ENCODE results near the gene KANK4.

GRCh38 chr1:62208970-62209369, 110.3 kb downstream of the KANK4 start:
- TF ChIP-seq EZH2 (IDR thresholded peaks at IDR 0.05; ENCODE audit: borderline replicate concordance, low read depth, low read length, severe bottlenecking) (no peak), CTCF (IDR thresholded peaks at IDR 0.05; ENCODE audit: borderline replicate concordance, extremely low read depth, low read length, poor library complexity, severe bottlenecking) (no peak)
